ENCODE results near the gene DMRTC2.

The DMRTC2 gene

GRCh38 chr19:41845001-41845050, at the start of gene DMRTC2:
Gene DMRTC2 (plus strand): TSS chr19:41845042. CDS start chr19:41847429, 2,387 bp downstream.
- DNase-seq (ENCODE audit: low spot score) = no peak

- no peak for DNase-seq (ENCODE audit: low spot score)
Observed at GRCh38 chr19:41796362-41796761, 48.5 kb upstream of the DMRTC2 start, which contains the start of gene CEACAM3. Gene CEACAM3 (plus strand): TSS chr19:41796587. CDS start chr19:41796678, 91 bp downstream.

GRCh38 chr19:41796901-41797300, 47.9 kb upstream of the DMRTC2 start:
- no peak for DNase-seq (ENCODE audit: low spot score)

- DNase-seq (ENCODE audit: low spot score) = peak; percentile 58
Observed at GRCh38 chr19:41799444-41800000, 45.3 kb upstream of the DMRTC2 start.

- DNase-seq (ENCODE audit: low spot score) = no peak
Observed at GRCh38 chr19:41801031-41801430, 43.8 kb upstream of the DMRTC2 start.

GRCh38 chr19:41801792-41802211, 43.0 kb upstream of the DMRTC2 start:
- peak; percentile 18 for DNase-seq (ENCODE audit: low spot score)

- DNase-seq (ENCODE audit: low spot score) = no peak
Observed at GRCh38 chr19:41802770-41803169, 42.1 kb upstream of the DMRTC2 start.

GRCh38 chr19:41804336-41804735, 40.5 kb upstream of the DMRTC2 start:
- DNase-seq (ENCODE audit: low spot score) = no peak

GRCh38 chr19:41807176-41807575, 37.7 kb upstream of the DMRTC2 start:
- DNase-seq (ENCODE audit: low spot score) = no peak

GRCh38 chr19:41808663-41809566, 35.9 kb upstream of the DMRTC2 start:
- DNase-seq (ENCODE audit: low spot score) = no peak

- no peak for DNase-seq (ENCODE audit: low spot score)
Observed at GRCh38 chr19:41810301-41810700, 34.5 kb upstream of the DMRTC2 start.

- DNase-seq (ENCODE audit: low spot score) = no peak
Observed at GRCh38 chr19:41811036-41811435, 33.8 kb upstream of the DMRTC2 start.

- no peak for DNase-seq (ENCODE audit: low spot score)
Observed at GRCh38 chr19:41811981-41812380, 32.9 kb upstream of the DMRTC2 start.

- DNase-seq (ENCODE audit: low spot score) = no peak
Observed at GRCh38 chr19:41813911-41814310, 30.9 kb upstream of the DMRTC2 start.

- DNase-seq (ENCODE audit: low spot score) = no peak
Observed at GRCh38 chr19:41815301-41815700, 29.5 kb upstream of the DMRTC2 start.

GRCh38 chr19:41816761-41817160, 28.1 kb upstream of the DMRTC2 start:
- no peak for DNase-seq (ENCODE audit: low spot score)

GRCh38 chr19:41821003-41821735, 23.7 kb upstream of the DMRTC2 start:
- DNase-seq (ENCODE audit: low spot score) = peak; percentile 53

- no peak for DNase-seq (ENCODE audit: low spot score)
Observed at GRCh38 chr19:41837981-41838708, 6.7 kb upstream of the DMRTC2 start.

GRCh38 chr19:41839211-41839610, 5.6 kb upstream of the DMRTC2 start:
- DNase-seq (ENCODE audit: low spot score) = no peak

GRCh38 chr19:41843371-41843770, 1.5 kb upstream of the DMRTC2 start:
- no peak for DNase-seq (ENCODE audit: low spot score)

- DNase-seq (ENCODE audit: low spot score) = no peak
Observed at GRCh38 chr19:41844601-41845000, 241 bp upstream of the DMRTC2 start, which contains the start of gene LYPD4. Gene LYPD4 (minus strand): TSS chr19:41844683. CDS start chr19:41839285, 5,398 bp downstream.

- no peak for DNase-seq (ENCODE audit: low spot score)
Observed at GRCh38 chr19:41845051-41845590, 279 bp downstream of the DMRTC2 start.
